ENCODE data around the gene C9orf50. TPM values are rescaled to one million over a fixed set of nuclear protein-coding genes. Genes with fewer than 3 reads are reported as not detected.
A peak's percentile ranks its signal among the peaks of the same experiment; 100 is the strongest.

Gene C9orf50
- total RNA-seq, 2 donors from 2014 or later = not detected

- Histone ChIP-seq H3K9ac (ENCODE audit: low read depth in 2 of 2, low read length in 2 of 2) (peak overlapping the region in 1 of 2 donors; percentile 66), H3K9me3 (no peaks in the 10 kb centered on the region), H3K4me1 (no peaks in the 10 kb centered on the region), H3K4me3 (peak overlapping the region; percentile 37), H3K36me3 (no peaks in the 10 kb centered on the region), H3K27me3 (peaks cover 11% of the 10 kb centered on the region), H3K27ac (peak overlapping the region; percentile 44)
- peak; percentile 54 for DNase-seq
- TF ChIP-seq CTCF (IDR thresholded peaks at IDR 0.05) = no peak
- intact Hi-C loops (cut with DNase I) = no loop called here
Measured at GRCh38 chr9:129568560-129569501, 52.1 kb downstream of the C9orf50 start.

DNA sequence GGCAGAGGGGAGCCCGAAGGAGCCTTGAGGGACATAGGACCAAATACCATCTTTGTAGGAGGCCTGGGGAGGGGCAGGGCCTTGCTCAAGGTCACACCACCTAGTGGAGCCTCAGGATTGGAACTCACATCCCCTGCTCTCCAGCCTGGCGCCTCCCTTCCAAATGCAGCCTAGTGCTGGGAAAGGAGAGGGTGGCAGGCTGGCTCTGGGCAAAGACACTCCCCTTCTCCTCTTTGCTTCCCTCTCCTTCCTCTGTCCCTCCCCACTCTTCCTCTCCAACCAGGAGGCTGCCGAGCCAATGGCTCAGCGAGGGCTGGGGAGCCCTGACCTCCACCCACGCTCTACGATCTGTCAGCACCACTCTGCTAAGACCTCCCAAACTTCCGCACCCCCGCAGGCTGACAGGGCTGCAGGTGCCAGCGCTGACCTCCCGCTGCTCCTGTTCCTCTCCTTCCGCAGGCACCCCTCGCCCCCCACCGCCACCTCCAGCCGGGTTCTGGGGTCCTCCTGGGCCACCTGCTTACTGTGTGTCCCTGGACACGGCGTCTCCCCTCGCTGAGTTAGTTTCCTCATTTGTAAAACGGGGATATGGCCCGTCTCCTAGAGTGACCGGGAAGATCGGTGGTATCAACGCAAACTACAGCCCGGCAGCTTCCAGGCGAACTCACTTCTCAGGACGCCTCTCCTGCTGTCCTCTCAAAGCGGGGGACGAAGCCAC is 52.9 kb downstream of the C9orf50 start:
- Histone ChIP-seq H3K27me3 (peaks cover 11% of the 10 kb centered on the region), H3K9ac (ENCODE audit: low read depth in 2 of 2, low read length in 2 of 2) (peak overlapping the region in 1 of 2 donors; percentile 66), H3K9me3 (no peaks in the 10 kb centered on the region), H3K4me1 (no peaks in the 10 kb centered on the region), H3K36me3 (no peaks in the 10 kb centered on the region), H3K4me3 (peak overlapping the region; percentile 37), H3K27ac (peak overlapping the region; percentile 44)
- no peak for DNase-seq
- intact Hi-C loops (cut with DNase I) = no loop called here
- no peak for TF ChIP-seq CTCF (IDR thresholded peaks at IDR 0.05)

- Histone ChIP-seq H3K36me3 (no peaks in the 10 kb centered on the region), H3K9ac (ENCODE audit: low read depth in 2 of 2, low read length in 2 of 2) (no peak overlapping the region), H3K9me3 (no peaks in the 10 kb centered on the region), H3K4me3 (no peak overlapping the region), H3K27me3 (peaks cover 11% of the 10 kb centered on the region), H3K4me1 (no peaks in the 10 kb centered on the region), H3K27ac (no peak overlapping the region)
- DNase-seq = no peak
- TF ChIP-seq CTCF (IDR thresholded peaks at IDR 0.05) = no peak
- intact Hi-C loops (cut with DNase I) = no loop called here
Measured at GRCh38 chr9:129567329-129567728, 53.6 kb downstream of the C9orf50 start.

DNA sequence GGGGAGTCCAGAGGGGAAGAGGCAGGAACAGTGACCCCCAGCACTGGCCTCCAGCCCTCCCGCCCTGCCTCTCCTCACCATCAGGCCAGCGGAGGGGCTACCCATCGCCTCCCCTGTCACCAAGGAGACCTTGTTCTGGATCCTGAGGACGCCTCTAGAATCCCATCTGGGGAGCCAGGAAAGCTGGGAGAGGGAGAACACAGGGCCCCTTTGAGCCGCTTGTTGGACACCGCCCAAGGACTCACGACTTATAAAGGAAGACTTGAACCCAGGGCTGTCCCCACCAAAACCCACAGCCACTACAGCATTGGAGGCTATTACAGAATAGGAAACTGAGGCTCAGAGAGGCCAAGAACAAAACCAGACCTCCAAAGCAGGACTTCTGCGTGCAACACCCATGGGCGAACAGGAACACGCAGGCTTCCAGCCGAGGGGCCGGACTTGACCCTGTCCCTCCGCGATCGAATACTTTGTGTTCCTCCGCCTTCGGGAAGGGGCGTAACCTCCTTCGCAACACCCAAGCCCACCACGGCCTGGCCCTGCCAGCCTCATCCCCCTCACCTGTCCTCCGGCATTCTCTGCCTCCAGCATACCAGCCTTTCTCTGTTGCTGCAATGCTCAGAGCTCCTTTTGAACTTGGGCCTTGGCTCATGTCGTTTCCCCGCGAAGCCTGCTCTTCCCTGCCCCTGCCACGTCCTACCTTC is 54.2 kb downstream of the C9orf50 start:
- Histone ChIP-seq H3K27ac (no peak overlapping the region), H3K36me3 (no peaks in the 10 kb centered on the region), H3K27me3 (peaks cover 11% of the 10 kb centered on the region), H3K9ac (ENCODE audit: low read depth in 2 of 2, low read length in 2 of 2) (no peak overlapping the region), H3K4me1 (no peaks in the 10 kb centered on the region), H3K4me3 (no peak overlapping the region), H3K9me3 (no peaks in the 10 kb centered on the region)
- intact Hi-C loops (cut with DNase I) = no loop called here
- DNase-seq = no peak
- TF ChIP-seq CTCF (IDR thresholded peaks at IDR 0.05) = no peak

- Histone ChIP-seq H3K9ac (ENCODE audit: low read depth in 2 of 2, low read length in 2 of 2) (no peak overlapping the region), H3K36me3 (no peaks in the 10 kb centered on the region), H3K27me3 (no peaks in the 10 kb centered on the region), H3K27ac (no peak overlapping the region), H3K9me3 (no peaks in the 10 kb centered on the region), H3K4me3 (no peak overlapping the region), H3K4me1 (no peaks in the 10 kb centered on the region)
- DNase-seq = no peak
- TF ChIP-seq CTCF (IDR thresholded peaks at IDR 0.05) = no peak
- intact Hi-C loops (cut with DNase I) = no loop called here
Measured at GRCh38 chr9:129562917-129563316, 58.0 kb downstream of the C9orf50 start.

Measured in colonic mucosa (tissue), 4 donors.